HG03108 (cell line): ENCODE results near the gene NOMO2.
"Not testable (repeated sequence)": the region's sequence is repeated elsewhere in the genome, so short reads cannot be mapped to it uniquely, and the experiment has no call there.

Experiments used
- ATAC-seq: cut with Tn5 transposase; IDR thresholded peaks from one replicate; pipeline ENCODE4 v1.9.1; 2021; ENCODE audit warnings: moderate library complexity; ENCODE audit not compliant: unreplicated experiment

The NOMO2 gene

DNA sequence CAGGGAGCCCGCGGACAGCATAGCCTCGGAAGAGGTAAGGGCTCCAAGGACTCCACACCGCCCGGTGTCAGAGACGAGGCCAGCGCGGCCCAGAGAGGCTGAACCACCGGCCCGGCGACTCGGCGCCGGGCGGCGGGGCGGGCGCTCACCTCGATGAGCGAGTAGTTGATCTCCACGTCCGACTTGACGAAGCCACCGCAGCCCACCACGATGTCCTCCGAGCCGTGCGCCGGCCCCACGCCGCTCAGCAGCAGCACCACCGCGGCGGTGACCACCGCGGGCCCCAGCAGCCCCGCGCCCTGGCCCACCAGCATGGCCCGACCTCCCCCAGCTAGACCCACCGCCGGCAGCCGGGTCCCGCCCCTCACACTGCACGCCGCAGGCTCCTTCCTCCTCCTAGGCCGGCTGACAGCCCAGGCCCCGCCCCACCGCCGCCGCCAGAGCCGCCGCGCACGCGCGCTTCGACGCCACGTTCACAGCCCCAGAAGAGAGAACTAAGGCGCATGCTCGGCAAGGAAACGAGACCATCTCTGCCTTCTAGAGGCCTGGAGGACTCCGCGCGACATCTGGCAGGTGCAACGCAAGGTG, at the start of gene NOMO2:
TSS of gene NOMO2 (minus strand) at position 371 of the 588 bp plus-strand sequence. CDS start at position 314, 57 bp downstream.
- peak; percentile 91 for ATAC-seq

- ATAC-seq: not testable (repeated sequence)
Observed at GRCh38 chr16:18610147-18610803, 48.4 kb upstream of the NOMO2 start.

GRCh38 chr16:18608271-18608670, 46.4 kb upstream of the NOMO2 start:
- ATAC-seq: not testable (repeated sequence)

GRCh38 chr16:18603572-18604246, 41.8 kb upstream of the NOMO2 start:
- ATAC-seq: not testable (repeated sequence)

DNA sequence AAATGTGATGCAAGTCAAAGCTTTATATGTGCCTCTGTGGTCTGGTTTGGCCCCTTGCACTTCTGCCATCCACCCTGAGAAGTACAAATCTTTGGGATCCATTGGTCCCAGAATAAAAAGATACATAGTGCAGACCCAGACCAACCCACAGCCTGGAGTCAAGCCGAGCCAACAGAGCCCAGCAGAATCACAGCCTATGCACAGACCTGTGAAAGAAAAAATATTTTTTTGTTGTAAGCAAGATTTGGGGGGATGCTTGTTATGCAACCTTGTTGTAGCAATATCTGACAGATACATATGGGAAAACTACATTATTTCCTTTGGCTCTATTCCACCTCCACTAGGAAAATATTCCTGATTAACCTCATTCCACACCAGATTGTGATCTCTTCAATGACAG, 36.7 kb upstream of the NOMO2 start:
- not testable (repeated sequence) for ATAC-seq

GRCh38 chr16:18597734-18598133, 35.8 kb upstream of the NOMO2 start:
- not testable (repeated sequence) for ATAC-seq

- ATAC-seq: not testable (repeated sequence)
Observed at GRCh38 chr16:18597319-18597718, 35.4 kb upstream of the NOMO2 start.

DNA sequence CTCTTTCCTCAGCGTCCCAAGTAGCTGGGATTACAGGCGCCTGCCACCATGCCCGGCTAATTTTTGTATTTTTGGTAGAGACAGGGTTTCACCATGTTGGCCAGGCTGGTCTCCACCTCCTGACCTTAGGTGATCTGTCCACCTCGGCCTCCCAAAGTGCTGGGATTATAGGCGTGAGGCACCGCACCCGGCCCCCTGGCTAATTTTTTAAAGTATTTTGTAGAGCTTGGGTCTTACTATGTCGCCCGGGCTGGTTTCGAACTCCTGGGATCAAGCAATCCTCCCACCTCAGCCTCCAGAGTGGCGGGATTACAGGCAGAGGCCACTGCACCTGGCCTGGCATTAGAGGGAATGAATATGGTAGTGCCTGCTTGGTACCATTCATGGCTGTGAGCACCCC, 33.9 kb upstream of the NOMO2 start:
- not testable (repeated sequence) for ATAC-seq

DNA sequence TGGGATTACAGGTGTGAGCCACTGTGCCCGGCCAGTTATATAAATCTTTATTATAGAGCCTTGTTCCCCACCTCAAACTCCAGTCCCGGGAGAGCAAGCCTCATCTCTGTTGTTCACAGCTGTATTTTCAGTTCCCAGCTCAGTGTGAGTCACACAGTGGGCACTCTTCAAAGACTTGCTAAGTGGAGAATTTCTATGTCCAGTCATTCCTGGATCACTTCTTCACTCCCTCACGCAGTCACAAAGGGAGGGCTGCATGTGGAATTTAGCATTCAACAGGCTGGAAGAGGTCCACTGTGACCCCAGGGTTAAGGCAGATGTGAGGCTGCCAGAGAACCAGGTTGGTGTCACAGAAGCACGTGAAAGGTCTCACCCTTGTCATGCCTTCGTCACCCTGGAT, 33.0 kb upstream of the NOMO2 start:
- not testable (repeated sequence) for ATAC-seq

DNA sequence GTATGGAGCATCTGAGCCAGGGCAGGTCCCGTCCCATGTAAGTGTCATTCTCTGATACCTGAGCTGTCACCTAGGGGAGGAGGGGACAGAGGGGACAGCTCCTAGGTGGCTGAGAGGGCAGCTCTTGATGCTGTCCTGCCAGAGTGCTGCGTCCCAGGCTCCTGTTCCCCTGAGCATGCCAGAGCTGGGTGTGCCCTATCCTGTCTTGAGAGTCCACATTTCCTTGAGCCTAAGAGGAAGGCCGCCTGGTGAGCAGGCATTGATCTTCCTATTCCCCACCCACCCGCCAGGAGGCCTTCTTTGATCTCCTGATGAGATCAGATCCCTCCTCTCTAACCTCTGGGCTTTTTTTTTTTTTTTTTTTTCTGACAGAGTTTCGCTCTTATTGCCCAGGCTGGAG, 32.0 kb upstream of the NOMO2 start:
- ATAC-seq: not testable (repeated sequence)

- peak; percentile 58 for ATAC-seq
Observed at GRCh38 chr16:18592982-18593381, 31.1 kb upstream of the NOMO2 start.

- ATAC-seq: not testable (repeated sequence)
Observed at GRCh38 chr16:18591908-18592307, 30.0 kb upstream of the NOMO2 start.

DNA sequence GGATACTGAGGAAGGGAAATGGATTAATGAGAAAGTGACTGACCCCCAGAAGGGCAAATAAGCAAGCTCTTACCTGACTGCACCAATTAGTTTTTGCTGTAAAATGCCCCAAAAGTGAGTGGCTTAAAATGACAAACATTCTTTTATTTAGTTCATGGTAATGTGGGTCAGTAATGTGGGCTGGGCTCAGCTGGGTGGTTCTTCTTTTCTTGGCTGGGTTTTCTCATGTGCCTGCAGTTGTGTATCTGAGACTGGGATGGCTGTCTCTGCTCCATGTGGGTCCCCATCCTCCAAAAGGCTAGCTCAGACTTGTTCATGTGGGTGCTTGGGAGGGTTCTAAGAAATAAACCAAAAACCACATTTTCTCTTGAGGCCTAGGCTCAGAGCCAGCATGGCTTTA, 29.5 kb upstream of the NOMO2 start:
- ATAC-seq: not testable (repeated sequence)

DNA sequence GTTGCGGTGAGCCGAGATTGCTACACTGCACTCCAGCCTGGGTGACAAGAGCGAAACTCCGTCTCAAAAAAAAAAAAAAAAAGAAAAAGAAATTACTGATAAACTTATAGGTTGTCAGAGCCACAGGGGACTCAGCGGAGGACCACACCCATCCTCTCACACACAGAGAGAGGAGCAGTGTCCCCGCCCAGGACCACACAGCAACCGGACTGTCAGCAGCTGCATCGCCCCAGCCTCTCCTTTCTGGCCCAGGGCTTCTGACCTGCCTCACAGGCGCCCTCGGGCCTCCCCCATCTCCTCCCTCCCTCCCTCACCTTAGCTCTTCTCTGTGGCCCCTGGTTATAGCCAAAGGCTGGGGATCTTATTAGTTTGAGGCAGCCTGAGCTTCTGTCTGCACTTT, 27.9 kb upstream of the NOMO2 start:
- ATAC-seq: not testable (repeated sequence)

GRCh38 chr16:18586560-18587540, 25.0 kb upstream of the NOMO2 start:
- ATAC-seq: not testable (repeated sequence)

DNA sequence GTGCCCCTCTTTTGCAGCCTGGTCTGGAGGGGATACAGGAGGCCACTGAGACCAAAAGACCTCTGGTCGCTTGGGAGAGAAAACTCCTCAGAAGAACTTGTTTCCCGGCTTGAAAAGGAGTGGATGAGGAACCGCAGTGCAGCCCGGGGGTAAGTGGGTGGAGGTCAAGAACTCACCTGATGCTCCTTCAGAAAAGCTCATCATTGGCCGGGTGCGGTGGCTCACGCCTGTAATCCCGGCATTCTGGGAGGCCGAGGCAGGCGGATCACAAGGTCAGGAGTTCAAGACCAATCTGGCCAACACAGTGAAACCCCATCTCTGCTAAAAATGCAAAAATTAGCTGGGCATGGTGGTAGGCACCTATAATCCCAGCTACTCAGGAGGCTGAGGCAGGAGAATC, 23.9 kb upstream of the NOMO2 start:
- not testable (repeated sequence) for ATAC-seq

DNA sequence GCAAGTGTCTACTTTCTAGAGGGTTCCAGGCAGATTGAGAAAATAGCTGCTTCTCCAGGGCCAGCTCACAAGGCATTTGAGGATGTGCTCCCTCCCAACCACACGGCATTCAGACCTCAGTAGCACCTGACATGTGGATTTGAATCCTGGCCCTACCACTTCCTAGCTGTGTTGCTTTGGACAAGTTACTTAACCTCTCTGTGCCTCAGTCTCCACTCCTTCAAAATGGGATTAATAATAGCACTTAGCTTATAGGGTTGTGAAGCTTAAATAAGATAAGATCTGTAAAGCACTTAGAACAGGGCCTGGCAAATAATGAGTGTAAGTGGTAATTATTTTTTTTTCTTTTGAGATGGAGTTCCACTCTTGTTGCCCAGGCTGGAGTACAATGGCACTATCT, 21.0 kb upstream of the NOMO2 start:
- ATAC-seq: no peak

DNA sequence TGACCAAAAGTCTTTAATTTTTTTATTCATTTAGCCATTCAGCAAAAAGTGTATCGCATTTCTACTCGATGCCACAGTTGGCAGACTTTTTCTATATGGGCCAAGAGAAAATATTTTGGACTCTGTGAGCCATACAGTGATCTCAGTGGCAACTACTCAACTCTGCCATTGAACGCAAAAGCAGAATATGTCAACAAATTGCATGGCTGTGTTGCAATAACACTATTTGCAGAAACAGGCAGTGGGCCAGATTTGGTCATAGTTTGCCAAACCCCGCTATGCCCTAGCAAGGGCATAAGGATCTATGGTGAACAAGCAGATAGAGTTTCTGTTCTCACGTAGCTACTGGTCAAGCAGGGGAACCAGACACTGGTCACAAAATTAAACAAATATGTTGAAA, 18.5 kb upstream of the NOMO2 start:
- not testable (repeated sequence) for ATAC-seq

DNA sequence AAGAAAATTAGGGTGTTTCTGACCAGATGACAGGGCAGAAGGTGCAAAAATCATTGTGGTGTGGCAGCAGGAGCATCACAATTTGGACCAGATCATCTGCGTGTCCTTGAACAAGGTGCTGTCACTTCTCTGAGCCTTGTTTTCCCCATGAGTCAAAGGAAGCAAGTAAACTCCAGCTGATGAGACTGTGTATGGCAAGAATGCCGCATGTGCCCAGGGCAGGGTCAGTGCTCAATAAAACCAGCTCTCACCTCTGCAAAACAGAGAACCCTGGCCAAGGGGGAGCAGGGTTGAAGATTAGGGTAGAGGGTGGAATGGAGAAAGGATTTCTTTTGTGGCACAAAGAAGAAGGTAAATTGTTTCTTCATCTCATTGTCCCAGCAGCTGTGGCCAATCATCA, 17.4 kb upstream of the NOMO2 start:
- ATAC-seq: not testable (repeated sequence)

DNA sequence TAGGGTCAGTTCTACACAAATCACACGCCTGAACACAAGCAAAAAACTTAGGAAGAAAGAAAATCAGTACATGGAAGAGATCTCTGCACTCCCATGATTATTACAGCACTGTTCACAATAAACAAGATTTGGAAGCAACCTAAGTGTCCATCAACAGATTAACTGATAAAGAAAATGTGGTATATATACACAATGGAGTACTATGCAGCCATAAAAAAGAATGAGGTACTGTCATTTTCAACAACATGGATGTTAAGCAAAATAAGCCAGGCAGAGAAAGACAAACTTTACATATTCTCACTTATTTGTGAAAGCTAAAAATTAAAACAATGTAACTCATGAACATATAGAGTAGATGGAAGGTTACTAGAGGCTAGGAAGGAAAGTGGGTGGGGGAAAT, 16.0 kb upstream of the NOMO2 start:
- not testable (repeated sequence) for ATAC-seq

DNA sequence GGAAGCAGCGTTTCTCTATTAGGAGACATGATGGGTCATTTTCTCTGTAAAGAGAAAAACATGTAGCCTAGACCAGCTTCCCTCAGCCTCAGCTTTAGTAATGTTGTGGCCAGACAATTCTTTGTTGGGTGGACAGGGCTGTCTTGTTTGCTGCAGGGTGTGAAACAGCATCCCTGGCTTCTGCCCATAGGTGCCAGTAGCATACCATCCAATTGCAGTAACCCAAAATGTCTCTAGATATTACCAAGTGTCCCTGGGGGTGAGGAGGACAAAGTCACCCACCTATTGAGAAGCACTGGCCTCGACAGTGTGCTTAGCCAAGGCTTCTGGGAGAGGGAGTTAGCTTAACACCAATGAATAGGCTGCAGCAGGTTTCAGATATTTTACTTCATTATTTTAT, 14.0 kb upstream of the NOMO2 start:
- ATAC-seq: not testable (repeated sequence)
